ENCODE results near the gene ALG9.

ALG9 gene

DNA sequence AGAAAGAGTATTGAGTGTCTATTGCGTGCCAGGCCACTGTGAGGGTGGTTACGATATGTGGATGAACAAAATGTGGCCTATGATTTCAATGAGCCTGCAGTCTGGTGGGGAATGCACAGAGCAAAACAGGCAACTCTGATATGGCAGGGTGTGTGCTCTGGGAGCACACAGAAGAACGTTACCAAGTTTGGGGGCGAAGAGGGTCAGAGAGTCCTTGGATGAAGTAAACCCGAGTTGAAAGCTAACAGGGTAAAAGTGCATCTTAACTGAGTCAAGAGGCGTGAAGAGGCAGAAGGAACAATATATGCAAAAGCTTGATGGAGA lies 8.2 kb upstream of the ALG9 start:
- no peak for DNase-seq

DNA sequence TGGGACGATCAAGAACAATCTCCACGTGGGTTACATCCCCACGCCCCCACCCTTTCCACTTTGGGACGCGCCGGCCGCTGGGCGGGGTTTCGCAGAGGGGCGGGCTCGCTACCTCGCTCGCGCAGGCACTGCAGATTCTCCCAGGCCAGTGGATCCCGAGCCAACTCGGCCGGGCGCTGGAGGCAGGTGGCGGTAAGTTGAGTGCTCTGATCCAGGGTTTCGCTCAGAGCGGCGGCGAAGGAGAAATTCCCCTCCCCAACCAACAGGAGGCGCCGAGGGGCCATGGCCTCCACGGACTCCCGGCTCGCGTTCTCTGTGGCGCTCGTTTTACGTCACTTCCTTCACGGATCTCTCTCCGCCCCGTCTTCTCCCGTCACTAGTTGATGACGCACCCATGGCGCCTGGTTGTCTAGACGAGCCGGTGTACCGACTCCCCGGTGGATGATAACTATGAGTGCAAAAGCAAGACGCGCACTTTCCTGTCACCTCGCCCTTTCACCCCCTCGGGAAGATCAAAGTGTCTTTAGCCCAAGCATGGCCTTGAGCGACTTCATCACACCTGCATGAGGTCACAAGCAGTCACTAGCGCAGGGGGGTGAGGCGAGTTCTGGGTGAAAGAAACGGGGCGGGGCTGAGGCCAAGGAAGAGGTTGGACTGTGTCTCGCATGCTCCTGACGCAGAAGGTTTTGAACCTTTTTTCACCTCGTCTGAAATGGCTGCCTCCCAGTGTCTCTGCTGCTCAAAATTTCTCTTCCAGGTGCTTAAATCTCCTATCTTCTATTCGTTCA lies 7.7 kb upstream of the ALG9 start, which contains the start of the genes CFAP68 and FDXACB1:
TSS of gene CFAP68 (plus strand) at position 693 of the 788 bp plus-strand sequence. CDS start at position 713, 20 bp downstream.
TSS of gene FDXACB1 (minus strand) at position 317 of the 788 bp plus-strand sequence. CDS start at position 284, 33 bp downstream.
- DNase-seq = peak; percentile 96

DNA sequence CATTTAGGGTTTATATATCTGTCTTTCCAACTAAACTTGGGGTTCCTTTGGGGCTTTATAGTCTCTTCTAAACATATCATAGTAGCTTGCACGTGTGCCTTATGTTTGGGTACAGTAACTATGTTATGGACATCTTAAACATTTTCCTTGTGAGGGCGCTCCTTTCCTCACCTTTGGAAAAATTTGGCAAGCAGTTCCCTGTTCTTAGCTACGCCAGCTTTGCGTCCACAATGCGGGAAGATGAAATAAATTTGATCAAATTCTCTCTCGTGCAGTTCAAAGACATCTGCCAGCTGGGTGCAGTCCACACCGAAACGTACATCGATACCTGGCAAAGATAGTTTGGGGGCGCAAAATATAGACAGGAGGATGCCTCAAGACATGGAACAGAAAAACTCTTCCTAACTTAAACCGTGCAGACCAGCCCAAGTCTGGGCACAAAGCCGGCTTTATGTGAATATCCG lies 7.0 kb upstream of the ALG9 start:
- no peak for DNase-seq

DNA sequence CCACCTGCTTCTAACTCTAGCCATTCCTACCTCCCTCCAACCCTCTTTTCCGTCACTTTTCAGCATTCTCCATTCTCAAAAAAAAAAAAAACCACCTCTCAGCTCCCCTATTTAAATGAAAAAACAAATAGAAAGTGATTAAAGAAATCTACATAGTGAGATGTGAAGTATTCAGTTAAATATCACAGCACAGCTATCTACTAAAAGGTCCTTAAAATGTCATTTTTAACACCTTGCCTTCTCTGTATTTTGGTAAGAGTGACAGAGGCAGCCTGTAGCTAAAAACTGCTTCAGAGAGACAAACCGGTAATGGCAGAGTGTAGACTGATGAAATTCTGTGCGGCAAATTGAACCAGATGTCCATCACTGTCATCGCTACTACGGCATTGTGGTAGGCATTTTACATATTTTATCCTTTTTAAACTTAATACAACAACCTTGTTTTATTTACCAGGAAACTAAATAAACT lies 346 bp upstream of the ALG9 start:
- DNase-seq = no peak

DNA sequence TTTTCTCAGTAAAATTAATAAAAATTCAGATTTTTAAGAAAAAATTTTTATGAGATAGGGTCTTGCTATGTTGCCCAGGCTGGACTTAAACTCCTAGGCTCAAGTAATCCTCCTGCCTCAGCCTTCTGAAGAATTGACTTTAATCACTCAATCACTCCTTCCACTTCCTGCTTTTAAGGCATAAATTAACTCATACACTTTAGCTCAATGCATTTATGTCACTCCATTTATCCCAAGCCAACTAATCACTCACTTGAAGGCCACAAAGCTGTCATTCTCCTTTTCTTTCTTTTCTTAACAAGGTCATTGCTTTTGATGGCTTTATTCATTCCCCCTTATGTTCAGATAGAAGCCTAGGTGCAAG lies 877 bp downstream of the ALG9 start:
- DNase-seq = no peak

DNA sequence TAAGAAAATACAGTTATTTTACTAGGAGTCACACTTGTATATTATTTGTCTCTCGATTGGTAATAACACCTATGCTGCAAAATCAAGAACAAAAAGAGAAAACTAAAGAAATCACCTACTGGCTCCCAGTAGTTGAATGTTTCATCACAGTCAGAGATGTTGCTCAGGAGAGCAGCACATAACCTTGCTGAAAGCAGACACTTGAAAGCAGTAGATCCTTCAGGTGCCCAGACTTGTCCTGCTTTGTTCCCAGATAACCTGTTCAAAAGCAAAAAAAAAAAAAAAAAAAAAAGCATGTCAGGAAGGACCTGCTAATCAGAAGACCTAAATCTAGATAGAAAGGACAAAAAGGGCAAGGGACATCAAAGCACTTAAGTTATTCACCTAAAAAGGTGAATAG lies 1.3 kb downstream of the ALG9 start:
- no peak for DNase-seq

DNA sequence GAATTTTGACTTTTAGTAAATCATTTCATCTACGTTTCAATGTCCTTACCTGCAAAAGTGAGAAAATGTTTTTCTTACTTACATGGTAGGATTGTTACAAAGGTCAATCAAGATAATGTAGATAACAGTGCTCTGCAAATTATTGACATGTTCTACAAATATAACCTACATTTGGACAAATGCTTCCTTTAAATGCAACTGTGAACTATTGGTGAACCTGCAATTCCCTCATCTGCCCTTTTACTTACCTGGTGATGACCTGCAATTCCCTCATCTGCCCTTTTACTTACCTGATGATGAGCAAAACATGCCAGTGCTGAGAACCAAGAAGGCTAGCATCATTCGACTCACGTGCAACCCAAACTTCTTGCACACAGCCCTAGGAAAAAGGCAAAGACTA lies 11.1 kb downstream of the ALG9 start:
- no peak for DNase-seq

DNA sequence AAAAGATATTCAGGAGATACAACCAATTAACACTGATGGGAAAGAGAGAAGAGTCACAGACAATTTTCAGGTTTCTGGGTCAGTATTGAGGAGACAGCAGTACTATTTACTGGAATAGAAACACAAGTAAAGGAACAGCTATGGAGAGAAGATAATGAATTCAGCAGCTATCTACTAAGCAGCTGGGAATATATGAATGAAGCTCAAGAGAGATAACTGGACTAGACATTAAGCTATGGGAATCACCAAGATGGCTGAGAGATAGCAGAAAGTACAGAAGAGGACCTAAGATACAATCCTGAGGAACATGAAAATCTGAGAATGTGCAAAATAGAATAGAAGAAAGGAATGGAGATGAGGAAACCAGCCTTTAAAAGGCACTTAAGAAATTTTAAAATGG lies 15.9 kb downstream of the ALG9 start:
- DNase-seq = no peak

DNA sequence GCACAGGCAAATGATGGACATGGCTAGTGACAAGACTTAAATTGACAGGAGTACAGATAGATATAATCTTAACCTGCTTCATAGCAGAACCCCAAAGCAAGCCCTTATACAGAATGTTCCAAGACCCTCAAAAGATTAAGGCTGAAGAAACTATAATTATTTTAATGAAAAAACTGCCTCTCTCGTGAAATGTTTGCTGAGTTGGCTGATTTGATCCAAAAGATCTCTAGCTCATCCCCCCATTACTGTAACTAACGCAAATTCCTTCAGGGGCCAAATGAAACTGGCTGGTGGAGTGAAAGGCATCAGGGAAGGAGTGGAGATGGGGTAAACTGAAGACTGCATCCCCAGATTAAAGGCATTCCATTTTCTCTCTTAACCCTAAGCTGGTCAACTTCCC lies 19.3 kb downstream of the ALG9 start:
- DNase-seq = no peak

DNA sequence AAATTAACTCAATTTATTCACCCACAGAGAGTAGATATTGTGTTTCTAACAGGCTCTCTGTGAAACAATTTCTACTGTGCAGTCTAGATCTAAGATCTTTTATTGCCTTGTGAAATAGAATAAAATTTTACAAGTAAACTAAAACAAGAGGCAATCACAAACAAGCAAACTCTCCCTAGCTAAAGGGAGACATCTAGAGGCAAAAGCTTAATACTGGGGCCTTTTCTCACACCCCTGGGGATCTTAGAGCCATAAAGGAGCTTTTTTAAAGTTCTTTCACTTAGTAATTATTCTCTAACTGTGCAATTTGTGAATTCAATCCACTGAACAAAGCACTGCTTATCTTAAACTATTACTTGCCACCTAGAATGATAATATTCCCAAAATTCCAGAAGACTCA lies 19.7 kb downstream of the ALG9 start:
- DNase-seq = no peak

DNA sequence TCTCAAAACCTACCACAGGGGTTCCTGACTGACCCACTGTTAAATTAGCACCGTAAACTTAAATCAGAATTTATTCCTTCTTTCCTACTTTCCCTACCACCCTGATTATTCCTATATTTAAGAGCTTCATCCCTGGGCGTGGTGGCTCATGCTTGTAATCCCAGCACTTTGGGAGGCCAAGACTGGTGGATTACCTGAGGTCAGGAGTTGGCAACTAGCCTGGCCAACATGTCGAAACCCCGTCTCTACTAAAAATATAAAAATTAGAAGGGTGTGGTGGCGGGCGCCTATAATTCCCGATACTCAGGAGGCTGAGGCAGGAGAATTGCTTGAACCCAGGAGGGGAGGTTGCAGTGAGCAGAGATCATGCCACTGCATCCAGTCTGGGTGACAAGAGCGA lies 20.3 kb downstream of the ALG9 start:
- DNase-seq = no peak

DNA sequence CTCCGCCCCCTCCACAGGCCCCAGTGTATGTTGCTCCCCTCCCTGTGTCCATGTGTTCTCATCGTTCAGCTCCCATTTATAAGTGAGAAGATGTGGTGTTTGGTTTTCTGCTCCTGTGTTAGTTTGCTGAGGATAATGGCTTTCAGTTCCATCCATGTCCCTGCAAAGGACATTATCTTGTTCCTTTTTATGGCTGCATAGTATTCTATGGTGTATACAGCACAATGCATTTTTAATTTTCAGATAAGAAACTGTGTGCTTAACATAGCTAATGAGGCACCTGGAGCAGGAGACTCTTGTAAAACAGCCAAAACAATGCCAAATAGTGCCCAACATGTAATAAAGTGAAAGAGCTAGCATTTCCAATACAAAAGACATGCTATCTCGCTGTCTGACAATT lies 21.8 kb downstream of the ALG9 start:
- DNase-seq = no peak

DNA sequence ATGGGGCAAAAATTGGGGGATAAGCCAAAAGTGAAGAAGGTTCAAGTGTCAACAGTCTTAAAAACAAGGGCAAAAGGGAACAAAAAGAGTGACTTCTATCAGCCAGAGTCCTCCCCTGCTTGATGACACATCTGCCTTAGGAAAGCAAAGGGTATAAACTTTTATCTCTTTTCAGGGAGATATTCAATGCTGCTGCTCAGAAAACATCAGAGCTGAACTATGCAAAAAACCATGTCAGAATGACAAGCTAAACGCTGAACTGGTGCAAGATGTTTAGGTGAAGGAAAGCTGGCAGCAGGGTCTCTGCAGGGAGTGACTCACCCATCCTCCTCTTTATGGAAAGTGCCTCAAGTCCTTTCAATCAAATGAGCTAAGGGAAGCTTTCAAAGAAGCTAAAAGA lies 24.7 kb downstream of the ALG9 start:
- DNase-seq = peak; percentile 21

DNA sequence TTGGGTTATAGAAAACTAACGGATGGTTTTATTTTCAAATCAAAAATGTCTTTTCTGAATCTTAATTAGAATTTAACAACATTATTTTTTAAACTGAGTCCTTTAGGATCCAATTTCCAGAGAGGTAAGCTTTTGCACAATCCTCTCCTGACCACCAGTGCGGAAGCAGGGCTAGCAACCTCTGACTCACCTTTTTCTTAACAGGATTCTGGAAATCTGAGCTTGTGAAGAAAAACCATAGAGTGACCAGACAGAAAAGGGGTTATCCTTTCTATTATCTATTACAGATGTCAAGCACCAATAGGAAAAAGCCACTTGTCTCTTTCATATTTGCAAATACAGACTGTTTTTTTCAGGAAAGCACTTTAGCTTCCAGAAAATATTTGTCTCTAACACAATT lies 25.3 kb downstream of the ALG9 start:
- no peak for DNase-seq

DNA sequence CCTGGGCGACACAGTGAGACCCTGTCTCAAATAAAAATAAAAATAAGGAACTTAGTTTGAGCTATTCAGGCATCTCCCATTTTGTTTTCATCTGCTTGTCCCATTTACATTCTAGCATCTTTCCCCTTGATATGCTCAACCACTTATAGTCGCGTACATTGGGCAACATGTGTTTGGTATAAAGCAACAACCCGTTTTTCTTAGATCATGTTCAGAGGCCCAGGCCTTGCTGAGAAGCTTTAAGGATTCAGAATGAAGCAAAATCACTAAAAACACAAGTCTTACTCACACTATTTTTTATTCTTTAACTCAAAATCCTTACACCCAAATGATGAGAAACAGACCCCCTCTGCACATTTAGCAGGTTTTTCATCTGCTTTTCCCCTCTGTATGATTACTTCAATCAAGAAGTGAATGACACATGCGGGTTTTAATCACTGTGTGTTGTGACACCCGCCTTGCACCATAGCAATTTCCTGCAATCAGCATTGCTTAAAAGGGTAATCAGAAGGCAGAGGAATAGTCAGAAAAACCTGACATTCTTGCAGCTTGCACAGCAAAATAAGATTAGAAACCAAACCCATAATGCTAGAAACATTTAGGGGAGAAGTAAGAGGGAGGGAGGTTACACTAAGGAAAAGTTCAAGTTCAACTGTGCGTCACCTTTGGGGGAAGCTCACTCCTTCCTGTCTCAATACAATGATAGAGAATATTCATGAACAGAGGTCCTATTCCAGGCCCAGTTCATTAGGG lies 25.9 kb downstream of the ALG9 start:
- DNase-seq = no peak

DNA sequence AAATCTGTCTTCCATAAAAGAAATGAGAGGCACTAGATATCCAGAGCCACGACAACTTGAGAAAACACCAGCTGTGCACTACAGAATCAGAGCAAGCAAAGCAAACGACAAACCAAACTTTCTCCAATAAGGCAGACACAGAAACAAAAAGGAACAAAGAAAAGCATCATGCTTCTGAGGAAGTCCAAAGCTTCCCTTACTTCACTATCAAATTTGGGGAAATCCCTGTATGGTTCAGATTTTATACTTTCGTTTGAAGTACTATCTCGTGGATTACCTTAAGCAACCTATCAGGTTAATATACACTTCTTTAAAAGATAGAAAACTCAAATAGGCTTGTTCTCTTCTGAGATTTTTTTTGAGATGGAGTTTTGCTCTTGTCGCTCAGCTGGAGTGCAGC lies 27.7 kb downstream of the ALG9 start:
- DNase-seq = no peak

DNA sequence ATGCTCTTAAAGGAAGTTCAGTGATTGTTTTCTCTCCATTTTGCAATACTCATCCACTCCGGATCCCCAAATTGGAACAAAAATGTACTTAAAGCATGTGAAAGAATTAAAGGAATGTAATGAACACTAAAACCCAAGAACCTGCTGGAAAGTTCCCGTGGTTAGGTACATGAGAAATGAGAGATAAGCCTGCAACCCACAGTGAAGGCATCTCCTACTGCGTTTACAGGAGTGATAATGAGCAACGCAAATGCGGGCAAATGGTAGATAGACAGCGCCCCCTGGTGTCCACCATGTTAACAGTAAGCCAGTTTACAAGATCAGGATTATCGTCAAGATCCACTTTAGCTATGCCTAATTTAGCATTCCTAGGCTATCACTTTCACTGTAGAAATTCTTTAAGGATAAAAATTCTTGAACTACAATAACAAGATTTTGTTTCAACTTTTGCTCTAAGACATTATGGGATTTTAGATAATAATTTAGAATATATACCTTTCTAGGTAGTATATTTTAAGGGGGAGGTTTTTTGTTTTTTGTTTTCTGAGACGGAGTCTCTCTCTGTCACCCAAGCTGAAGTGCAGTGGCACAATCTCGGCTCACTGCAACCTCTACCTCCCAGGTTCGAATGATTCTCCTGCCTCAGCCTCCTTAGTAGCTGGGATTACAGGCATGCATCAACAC lies 29.9 kb downstream of the ALG9 start:
- DNase-seq = peak; percentile 66

DNA sequence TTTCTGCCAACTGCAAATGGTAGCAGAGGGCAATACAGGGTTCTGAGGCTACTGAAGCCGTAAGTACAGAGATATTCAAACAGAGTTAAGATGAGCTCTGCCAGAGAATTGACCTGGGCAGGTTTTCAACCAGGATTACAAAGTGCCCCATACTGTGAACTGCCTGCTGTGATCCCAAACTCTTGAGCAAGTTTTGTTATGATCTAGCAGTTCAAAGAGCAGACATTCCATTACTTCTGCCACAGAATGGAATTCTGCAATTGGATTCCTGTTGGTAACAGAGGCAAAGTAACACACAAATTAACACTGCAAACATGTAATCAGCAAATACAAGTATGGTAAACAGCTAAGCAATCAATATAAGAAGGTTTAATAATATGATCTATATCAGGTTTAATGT lies 31.2 kb downstream of the ALG9 start:
- DNase-seq = no peak

DNA sequence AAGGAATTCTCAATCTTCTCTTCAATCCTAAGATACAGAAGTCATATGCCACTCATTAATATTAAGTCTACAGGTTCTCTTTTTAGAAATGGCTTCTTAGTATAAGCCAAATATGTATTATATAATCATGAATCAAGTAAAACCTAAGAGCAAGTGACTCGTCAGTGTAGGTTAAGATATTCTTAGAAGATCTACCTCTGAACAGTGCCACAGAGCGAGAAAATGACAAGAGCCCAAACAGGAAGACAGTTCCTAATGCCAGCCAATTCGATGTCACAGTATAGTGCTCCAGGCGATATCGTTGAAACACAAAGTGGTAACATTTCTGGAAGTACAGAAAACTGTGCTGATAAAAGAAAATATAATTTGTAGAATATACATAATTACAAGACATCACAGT lies 33.3 kb downstream of the ALG9 start:
- no peak for DNase-seq

DNA sequence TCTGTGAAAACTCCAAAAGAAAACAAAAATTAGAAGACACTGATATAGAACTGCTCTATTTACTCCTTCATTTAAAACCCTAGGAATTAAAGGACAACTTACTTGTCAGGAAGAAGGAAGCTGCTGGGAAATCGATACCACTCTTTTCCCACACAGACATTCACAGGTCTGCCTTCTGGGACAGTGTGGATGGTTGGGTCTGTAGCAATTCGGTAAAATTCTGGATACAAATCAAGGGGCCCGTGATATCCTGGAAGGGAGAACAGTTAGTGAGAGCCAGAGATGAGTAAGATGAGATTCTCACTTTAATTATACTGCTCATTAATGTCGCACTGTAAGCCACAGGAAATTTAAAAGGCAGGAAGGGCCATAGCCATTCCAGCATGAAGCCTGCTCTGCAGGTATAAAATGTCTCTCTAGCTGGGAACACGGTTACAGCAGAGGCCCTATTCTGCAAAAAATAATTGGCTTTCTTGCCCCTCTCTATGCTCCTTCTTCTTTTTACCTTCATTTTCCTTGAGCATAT lies 34.0 kb downstream of the ALG9 start:
- DNase-seq = no peak

DNA sequence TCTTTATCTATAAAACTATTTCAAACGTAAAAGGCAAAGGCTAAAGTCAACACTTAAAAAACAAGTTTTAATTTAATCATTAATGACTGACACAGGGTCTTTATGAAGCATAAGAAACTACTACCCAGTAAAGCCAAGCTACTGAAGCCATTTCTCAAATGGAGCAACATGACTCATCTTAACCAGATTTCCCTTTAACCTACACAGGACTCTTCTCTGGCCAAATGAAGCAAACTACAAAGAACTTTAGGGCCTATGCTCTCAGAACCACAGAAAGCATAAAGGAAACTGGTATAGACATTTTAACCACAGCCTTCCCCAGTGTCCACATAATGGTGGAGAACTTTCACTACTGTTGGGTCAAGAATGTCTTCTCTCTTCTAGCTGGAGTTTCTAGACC lies 34.7 kb downstream of the ALG9 start:
- DNase-seq = no peak

DNA sequence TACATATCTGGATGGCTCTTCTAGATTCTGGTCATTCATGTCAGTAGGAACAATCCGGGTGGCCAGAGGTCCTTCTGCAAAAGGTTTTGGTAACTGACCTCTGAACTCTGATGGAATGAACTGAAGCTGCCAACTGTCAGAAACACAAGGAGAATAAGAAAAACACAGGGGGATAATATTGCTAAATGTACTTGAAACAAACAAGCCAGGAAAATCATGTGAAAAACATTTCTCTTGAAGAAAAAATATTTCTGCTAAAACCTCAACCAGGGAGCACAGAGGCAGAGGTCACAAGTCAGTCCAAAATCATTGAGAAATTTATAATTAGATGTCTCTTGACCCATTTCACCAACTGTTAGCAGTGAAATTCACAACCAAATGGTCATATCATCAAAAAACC lies 35.2 kb downstream of the ALG9 start:
- DNase-seq = no peak

DNA sequence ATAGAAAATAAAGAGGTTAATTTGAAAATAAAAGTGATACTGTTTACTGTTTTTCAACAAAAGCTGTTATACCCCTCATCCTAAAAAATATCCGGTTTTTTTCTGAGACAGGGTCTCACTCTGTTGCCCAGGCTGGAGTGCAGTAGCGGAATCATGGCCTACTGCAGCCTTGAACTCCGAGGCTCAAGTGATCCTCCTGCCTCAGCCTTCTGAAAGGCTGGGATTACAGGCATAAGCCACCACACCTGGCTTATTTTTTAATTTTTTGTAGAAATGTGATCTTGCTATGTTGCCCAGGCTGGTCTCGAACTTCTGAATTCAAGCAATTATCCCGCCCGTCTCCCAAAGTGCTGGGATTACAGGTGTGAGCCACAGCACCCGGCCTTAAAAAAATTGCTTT lies 35.7 kb downstream of the ALG9 start:
- no peak for DNase-seq
